MV-4-11 (cell line): ENCODE measurements around the gene SLC18B1.

Source experiments
- DNase-seq: peaks from one replicate; lab custom pipeline; 2025; lab: John Stamatoyannopoulos, UW

SLC18B1 gene

DNA sequence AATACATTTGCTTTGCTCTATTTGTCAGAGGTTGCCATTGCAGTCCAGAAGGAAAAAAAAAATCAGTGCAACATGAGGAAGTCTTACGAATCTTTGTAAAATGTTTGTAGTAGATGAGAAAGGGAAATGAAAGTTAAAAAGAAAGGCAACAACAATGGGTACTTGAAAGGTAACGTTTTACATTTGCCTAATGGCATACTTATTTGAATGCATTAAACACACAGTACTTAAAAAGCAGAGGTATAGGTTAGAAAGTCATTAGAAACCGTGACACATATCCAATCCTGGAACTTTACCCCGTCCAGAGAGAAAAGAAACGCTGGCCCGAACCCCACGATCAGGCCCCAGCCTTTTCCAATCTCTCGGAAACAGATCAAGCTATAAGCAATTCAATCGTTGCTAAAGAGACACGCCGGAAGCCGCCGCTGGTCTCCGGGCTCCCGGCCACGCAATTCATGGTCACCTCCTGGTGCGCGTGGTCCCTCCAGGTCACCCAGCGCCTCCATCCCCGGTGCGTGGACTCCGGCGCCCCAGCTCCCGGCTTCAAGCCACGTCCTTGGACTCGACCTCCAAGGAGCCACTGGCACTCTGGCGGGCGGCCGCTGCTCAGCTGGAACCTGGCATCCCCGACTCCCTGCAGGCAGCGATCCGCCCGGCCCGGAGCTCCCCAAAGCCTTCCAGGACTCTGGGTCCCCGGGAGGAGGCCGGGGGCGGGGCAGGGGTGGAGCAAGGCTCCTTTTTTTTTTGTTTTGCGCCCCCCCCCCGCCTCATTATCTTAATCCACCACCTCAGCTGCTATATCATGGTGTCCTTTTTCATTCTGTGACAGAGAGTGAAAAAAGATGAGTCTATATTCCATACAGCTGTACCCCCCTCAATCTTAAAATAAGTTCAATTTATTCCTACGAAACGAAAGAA is at the start of gene SLC18B1:
SLC18B1 (minus strand) TSS at position 687 of the 918 bp plus-strand sequence; CDS start at position 506, 181 bp downstream.
- DNase-seq: no peak

GRCh38 chr6:132843316-132844035 is 45.0 kb upstream of the SLC18B1 start:
- DNase-seq: no peak

DNA sequence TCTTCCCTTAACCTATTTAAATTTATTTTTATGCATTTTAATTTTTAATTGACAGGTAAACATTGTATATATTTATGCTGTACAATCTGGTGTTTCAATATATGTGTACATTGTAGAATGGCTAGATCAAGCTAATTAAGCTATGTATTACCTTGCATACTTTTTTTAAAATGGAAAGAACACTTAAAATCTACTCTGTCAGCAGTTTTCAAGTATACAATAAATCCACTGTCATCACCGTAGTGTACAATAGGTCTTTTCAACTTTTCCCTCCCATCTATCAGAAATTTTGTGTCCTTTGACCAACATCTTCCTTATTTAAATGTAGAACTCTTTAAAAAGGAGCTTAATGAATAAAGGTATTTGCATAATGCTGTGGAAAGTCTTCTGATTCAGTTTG is 43.5 kb upstream of the SLC18B1 start:
- no peak for DNase-seq

DNA sequence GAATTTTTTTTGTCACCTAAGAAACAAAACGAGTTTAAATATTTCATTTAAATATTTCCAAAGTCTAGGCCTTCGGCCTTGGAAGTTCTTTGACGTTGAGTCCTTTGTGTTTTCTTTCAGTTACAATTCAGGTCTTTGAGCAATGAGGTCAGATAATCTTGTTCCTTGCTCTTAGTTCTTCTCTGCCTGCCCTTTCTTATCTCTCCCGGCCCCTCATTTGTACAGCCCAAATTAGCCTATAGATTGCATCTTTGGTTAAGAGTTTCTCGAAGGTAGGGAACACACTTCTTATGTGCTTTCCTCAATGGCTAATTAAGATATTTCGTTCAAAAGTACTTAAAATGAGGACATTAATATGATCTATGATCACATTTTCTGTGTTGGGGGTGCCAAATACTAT is 34.5 kb upstream of the SLC18B1 start:
- no peak for DNase-seq

DNA sequence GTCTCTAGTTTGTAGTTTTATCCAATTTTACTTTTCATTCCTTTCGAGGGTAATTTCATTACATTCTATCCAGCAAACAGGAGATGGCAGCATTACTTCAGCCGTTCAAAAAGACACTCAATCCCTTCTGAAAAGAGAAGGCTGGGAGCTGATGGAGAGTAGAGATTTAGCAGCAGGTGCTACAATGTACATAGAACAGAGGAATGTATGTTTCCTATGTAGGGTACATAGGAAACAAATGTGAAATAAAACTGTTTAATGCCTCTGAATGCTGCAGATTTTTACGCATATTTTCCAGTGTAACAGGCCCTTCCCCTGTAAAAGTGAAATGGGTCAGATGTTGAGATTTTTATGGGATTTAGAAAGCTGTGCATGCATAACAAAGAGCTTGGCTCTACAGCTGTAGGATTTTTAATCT is 31.9 kb upstream of the SLC18B1 start:
- peak; percentile 23 for DNase-seq

DNA sequence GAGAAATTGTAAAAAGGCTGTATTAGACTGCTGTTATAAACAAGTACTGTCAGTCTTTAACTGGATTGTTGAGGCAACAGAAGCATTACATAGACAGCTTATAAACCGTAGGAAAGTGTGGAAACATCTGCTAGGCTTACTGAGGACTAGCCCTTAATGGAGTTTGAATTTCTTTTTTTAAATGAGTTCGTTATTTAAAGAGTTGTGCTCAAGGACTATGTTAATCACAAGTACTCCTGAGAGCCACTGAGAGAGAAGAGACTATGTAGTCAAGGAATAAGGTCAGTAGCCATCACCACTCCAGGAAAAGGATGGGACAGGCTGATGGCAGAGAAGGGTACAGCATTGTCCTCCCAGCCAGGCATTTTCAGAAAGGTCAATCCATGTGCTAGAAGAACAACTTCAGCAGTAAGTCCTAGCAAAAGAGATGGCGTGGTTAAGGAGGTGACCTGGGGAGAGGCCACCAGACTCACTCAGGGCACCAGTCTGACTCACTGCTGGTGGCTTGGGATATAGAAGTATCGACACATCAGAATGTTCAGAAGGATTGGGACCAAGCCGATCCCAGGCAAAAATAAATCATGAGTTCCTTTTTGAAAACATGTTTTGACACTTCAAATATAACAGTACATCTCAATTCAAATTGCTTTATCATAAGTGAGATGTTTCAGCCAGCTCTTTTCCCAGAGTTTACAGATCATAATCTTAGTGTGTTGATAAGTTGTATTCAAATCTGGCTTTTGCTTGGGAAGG is 22.4 kb upstream of the SLC18B1 start:
- peak; percentile 45 for DNase-seq

GRCh38 chr6:132819405-132820161 is 21.1 kb upstream of the SLC18B1 start:
- peak; percentile 18 for DNase-seq

DNA sequence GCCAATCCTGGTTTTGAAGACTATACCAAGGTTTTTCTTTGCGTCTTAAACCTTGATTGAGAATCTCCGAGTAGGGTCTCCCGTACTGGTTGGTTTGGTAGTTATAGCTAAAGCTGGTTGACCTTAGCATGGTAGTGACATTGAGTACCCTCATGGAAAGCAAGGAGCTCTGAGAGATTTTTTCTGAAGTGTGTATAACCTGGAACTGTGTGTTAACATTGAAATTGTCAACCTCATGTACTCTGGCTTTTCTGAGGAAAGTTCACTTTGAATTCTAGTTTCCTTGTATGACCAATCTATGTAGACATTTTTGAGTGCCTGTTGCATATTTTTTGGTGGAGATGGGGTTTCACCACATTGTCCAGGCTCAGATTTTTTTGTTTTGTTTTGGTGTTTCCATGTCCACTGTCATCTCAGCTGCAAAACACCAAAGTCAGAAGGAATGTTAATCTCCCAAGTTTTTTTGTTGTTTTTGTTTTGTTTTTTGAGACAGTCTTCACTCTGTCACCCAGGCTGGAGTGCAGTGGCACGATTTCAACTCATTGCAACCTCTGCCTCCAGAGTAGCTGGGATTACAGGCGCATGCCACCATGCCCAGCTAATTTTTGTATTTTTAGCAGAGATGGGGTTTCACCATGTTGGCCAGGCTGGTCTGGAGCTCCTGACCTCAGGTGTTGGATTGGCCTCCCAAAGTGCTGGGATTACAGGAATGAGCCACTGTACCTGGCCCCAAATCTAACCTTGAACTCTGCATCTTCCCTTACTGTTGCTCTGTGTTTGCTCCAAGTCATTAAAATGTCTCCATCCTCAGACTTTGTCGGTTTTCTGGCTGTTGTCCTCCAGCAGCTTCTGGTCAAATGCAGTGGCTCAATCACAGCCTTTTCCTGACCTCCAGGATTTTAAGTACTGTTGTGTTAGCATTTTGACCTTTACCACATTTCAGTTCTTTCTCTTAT is 20.2 kb upstream of the SLC18B1 start:
- no peak for DNase-seq

DNA sequence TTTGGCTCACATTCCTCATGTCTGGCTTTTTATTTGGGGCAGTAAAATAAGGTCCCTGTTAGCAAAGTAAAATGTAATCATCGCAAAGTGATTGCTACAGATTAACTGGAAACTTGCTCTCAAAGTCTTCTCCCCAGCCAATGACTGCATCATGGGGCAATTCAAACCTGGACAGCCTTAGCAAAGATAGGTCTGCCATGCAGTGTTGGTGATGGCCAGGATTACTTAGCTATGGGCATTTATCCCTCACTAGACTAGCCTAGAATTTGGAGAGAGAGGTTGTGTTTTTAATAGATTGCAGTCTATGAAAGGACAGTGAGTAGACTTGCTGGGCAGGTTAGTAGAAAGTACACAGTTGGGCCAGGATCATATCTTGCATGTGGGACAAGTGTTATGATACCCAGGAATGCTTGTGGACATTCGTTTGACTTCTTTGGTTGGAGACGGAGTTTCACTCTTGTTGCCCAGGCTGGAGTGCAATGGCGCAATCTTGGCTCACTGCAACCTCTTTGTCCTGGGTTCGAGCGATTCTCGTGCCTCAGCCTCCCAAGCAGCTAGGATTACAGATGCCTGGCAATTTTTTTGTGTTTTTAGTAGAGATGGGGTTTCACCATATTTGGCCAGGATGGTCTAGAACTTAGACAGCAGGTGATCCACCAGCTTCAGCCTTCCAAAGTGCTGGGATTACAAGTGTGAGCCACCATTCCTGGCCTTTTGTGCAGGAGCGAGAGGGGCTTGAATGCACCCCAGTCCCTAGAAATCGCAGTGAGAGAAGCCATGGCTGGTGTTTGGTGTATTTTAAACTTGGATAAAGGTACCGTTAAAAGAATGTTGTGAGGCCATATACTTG is 19.3 kb upstream of the SLC18B1 start:
- DNase-seq: no peak

DNA sequence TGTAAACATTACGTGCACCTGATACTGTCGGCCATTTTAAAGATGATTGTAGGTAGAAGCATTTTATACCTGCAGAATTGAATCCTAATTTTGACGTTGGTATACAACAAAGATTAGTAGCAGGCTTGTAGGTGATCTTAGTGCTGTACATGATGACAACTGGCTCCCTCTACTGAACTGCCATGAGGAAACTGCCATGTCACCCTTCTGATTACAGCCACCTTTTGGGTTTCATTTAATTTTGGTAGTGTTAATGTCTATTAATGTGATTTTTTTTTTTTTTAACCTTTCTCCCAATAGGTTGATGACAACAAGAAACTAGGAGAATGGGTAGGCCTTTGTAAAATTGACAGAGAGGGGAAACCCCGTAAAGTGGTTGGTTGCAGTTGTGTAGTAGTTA is 18.2 kb upstream of the SLC18B1 start:
- DNase-seq: no peak

GRCh38 chr6:132814716-132815570 is 16.5 kb upstream of the SLC18B1 start:
- peak; percentile 39 for DNase-seq

GRCh38 chr6:132813173-132813856 is 14.9 kb upstream of the SLC18B1 start:
- peak; percentile 82 for DNase-seq

DNA sequence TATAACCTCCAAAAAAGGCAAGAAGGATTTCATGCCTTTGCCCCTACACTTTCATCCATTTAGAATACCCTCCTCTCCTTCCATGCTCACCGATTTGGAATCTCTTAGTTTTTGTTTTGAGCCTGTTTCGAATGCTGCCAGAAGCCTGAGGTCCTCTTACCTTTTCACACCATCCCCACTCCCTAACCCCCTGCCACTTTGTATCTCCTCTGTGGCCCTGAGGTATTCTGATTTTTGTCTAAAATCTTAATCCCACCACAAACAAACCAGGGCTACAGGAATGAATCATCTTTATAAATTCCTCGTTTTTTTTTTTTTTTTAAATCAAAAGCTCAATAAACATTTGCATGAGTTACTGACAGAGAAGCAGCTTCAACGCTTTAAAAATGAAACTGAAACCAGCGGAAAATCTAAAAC is 14.3 kb upstream of the SLC18B1 start:
- DNase-seq: no peak

- no peak for DNase-seq
These were observed 13.9 kb upstream of the SLC18B1 start for GRCh38 chr6:132812255-132812732.

DNA sequence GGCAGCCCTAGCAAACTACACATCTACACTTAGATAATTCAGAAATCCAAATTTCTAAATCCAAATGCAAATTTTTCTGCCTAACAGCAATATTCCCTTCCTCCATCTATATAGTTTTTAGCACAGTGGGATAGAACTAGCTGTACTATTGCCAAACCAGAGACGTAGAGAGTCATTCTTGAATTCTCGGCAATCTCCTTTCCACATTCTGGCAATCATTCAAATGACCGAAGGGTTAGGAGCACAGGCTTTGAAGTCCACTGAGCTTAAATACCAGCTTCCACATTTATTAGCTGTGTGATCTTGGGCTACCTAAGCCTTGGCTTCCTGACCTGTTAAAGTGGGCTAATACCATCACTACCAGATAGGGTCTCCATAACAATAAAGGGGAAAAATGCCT is 12.8 kb upstream of the SLC18B1 start:
- no peak for DNase-seq

- DNase-seq: no peak
These were observed 7.1 kb upstream of the SLC18B1 start for GRCh38 chr6:132805548-132805947.

DNA sequence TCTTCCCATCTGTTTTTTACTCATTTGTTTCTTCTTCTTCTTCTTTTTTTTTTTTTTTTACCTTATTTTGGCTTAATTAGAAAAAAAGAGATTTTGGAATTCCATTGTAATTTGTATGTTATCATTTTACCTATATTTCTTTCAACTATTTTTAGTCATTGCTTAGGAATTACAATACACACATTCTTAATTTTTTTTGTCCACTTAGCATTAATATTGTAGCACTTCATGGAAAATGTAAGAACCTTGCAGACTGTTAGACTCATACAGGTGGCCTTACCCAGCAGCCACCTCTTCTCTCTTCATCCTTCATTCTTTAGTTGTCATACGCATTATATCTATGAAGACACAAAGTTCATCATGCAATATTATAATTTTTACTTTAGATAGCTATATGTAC is 5.8 kb upstream of the SLC18B1 start:
- DNase-seq: no peak

DNA sequence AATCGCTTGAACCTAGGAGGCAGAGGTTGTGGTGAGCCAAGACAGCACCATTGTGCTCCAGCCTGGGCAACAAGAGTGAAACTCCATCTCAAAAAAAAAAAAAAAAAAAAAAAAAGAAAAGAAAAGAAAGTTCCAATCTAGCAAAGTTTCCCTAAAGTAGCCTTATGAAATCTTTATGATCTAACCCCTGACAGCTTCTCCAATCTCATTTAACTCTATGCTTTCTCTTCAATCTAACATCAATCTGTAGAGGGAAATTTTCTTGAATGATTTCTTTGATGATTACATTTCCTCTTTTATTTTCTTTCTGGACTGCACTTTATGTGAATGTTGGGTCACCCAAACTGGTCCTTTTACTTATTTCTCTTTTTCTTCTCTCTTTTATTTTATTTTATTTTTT is 2.2 kb upstream of the SLC18B1 start:
- no peak for DNase-seq
